Kasumi-1 (cell line): ENCODE data around the gene INPP4B.

ENCODE experiments used
- DNase-seq, 2 experiments: peaks; one replicate each; lab custom pipeline; 2025; lab: John Stamatoyannopoulos, UW

INPP4B gene

DNA sequence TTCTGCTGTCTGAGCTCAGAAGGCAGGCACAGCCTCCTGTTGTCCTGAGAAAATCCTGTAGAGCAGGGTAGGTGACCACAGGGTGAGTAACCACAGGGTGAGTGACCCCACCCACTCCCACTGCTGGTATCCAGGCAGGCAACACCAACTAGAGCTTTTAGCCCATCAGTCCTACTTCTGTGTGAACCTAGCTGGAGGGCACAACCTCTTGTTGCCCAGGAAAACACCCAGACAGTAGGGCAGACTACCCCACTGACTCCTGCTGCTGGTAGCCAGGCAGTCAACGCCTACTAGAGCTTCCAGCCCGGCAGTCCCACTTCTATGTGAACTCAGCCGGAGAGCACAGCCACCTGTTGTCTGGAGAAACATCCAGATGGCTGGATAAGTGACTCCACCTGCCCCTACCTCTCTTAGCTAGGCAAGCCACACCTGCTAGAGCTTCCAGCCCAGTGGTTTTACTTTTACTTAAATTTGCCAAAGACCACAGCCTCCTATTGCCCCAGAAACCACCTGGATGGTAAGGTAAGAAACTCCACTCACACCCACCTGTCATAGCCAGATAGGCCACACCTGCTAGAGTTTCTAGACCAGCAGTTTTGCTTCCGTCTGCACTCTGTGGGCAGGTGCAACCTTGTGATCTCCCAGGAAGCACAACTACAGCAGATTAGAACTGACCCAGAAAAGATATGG, 371.6 kb downstream of the INPP4B start:
- DNase-seq, result no peak

DNA sequence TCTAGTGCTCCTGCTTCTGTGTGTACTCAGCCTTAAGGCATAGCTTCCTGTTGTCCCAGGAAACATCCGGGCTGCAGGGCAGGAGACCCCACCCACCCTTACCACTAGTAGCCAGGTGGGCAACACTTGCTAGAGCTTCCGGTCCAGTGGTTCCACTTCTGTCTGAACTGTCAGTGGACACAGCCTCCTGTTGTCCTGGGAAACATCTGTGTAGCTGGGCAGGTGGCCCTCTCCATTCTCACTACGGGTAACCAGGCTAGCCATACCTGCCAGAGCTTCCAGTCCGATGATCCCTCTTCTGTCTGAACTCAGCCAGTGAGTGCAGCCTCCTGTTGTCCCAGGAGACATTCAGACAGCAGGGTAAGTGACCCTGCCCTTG, 372.2 kb downstream of the INPP4B start:
- no peak for DNase-seq

DNA sequence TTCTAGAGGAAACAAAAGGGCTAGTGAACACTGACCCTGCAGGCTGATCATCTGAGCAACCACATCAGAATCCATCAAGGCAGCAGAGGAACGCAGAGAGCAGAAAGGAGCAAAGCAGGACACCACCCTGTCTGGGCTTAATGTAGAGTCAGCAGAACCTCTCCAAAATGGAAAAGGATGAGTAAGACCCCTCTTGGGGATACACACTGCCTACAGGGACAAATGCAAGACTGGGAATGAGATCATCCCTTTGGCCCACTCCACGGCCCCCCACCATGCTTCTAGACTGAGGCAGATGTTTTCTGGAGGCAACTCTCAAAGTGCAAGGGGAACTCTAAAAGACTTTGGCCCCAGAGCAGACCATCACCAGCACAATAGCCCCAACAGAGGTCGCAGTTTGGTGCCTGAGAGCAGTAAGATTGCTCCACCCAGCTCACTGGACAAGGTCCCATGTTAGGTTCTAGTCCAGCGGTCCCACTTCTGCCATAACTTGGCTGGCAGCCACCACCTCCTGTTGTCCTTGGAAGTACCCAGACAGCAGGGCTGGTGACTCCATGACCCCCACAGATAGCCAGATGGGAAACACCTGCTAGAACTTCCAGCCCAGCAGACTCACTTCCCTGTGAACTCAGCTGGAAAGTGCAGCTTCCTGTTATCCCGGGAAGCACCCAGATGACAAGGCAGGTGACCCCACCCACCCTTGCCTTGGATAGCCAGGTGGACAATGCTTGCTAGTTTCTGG, 372.7 kb downstream of the INPP4B start:
- no peak for DNase-seq

DNA sequence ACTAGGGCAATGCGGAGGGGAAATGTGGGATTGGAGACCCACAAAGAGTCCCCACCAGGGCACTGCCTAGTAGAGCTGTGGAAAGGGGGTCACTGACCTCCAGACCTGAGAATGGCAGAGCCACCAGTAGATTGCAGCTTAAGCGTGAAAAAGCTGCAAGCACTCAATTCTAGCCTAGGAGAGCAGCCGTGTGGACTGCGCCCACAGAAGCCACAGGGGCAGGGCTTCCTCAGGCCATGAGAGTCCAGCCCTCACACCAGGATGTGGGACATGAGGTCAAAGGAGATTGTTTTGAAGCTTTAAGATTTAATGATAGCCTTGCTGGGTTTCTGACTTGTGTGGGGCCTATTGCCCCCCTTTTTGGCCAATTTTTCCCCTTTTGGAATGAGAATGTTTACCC, 379.0 kb downstream of the INPP4B start:
- no peak for DNase-seq

DNA sequence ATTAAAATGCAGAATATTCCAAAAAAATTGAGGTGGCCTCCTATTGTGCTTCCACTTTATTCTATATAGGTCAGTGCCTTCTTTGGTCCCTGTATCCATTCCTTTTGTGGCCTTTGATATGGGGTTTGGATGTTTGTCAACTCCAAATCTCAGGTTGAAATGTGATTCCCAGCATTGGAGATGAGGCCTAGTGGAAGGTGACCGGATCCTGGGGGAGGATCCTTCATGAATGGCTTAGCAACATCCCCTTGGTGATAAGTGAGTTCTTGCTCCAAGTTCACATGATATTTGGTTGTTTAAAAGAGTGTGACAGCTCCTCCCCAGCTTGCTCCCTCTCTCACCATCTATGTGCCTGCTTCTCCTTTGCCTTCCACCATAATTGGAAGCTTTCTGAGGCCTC, 380.6 kb downstream of the INPP4B start:
- no peak for DNase-seq

DNA sequence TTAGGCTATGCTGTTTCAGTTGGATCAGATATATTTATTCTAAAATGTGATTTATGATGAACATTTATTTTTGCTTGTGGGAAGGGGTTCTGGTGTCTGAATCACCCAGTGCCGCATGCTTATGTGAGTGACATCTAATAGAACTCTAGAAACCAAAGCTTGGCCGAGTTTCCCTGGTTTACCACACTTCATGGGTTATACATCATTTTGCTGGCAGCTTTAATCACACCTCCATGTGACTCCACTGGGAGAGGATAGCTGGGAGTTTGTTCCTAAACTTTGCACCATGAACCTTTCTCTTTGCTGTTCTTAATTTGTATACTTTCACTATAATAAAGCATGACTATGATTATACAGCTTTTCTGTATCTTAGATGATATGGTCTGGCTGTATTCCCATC, 382.9 kb downstream of the INPP4B start:
- DNase-seq, result no peak

DNA sequence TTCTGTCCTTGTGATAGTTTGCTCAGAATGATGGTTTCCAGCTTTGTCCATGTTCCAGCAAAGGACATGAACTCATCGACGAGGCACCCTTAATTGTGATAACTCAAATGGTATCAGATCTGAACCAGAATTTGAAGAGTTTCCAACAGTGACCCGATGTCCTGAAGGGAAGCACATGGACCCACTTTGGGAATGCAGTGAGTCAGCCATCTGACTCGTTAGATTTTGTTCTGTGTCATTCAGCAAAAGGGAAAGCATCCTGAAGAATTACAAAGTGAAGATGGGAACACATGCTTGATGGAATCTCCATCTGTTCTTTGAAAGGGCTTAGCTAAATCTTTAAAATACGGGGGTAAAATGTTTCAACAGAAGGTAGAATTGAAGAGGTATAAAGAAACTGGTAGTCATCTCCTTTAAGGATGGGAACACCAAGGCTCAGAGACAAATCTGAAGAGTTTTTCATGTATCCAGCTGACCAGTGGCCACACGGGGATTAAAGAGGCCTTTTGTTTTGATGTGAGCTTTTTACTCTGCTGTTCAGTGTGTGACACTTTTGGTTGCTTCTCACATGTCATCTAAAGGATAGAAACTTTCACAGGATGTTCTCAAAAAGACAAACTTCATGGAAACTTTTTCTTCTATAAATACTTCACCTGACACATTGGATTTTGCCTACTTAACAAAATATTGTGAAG, 393.8 kb downstream of the INPP4B start:
- DNase-seq, result no peak

DNA sequence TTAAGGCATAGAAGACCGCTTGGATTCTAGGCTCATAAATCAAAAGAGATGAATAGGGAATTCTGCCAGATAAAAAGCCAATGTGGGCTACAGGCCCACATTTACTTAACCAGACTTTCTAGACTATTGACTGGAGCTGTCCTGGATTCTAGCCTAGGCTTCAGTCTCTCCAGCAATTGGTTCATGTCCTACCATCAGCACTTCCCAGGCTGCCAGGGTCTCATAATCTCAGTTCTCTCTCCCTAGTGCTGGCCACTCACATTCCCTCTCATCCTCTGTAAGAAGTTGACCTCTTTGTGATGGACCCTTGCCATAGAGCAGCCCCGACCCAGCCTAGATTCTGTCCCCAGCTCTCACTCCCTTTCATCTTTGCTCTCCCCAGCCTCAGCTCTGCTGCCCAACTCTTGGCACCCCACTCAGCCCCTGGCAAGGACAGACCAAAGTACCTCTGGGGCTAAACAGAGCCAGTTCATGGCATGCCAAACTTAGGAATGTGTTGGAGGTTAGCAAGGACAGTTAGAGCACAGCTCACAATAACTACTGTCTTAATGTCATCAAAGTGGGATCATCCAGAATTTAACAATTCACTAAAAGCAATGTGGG, 396.2 kb downstream of the INPP4B start:
- DNase-seq, result no peak

DNA sequence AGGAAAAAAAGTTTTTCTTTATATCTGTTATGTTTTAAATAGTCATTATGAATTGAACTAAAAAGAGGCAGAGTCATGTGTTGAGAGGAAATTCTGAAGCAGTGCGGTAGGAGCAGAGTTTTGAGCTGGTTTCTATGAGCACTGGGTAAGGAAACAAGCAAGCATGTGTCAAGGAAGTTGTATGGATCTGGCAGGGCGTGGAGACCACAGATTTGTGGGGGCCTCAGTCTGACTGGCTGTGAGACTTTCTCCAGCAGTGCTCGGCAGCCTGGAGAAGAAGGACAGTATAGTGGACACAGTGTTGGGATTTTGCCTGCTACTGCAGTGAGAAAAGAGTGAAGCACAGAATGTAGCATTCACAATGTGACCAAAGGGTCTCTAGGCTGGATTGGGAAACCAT, 399.1 kb downstream of the INPP4B start:
- DNase-seq, result peak; percentile 73 to 74

DNA sequence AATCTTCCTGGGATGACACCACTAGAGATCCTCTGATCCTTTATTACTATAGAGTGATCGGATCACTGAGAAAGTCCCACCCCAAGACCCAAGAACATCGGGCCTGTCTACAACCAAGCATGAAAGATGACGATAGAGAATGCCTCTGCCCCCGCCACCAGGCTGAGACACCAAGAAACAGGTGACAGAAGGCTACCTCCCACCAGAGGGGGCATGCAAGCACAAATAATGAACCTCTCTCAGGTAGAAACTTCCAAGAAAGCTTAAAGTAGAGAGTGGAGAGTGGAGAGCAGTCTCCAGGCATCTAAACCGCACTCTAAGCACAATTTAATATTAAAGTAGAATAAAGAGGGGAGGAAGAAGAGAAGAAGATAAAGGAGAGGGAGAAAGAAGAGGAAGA, 402.6 kb downstream of the INPP4B start:
- DNase-seq, result no peak

DNA sequence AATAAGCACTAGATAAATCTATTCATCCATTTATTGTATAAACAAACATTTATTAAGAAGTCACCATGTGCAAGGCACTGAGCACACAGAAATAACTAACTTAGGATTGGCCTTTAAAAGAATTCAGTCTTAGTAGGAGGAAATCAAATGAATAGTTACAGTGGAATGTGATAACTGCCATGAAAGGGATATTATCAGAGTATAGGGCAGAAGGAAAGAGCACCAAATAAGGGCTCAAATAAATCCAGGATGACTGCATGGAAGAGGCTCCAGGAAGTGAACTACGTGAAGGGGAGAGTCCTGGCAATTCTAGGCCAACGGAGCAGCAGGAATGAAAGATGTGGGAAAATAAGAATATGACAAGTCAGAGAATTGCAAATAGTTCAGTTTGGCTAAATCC, 406.0 kb downstream of the INPP4B start:
- no peak for DNase-seq

DNA sequence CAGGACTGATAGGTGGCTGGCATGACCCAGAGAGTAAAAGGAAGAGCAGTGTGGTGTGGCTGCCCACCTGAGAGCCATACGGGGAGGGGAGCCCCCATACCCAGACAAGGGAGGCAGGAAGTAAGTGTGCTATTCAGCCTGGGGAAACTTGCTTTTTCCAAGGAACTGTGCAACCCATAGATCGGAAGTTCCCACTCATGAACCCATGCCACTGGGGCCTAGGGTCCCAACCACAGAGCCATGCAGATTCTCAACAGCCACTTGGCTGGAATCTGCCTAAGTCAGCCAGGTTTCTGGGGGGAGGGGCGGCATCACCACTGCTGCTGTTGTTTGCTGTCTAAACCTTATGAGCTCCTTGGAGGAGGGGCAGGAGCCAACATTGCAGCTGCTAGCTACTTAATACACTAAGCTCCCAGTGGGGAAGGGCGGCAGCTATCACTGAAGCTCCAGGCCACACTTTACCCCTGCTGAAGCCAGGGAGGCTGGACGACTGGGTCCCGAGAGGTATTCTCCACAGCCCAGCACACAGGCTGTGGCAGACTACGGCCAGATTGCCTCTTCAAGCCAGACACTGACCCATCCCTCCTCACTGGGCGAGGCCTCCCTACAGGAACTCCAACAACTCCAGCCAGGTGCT, 410.4 kb downstream of the INPP4B start:
- DNase-seq, result no peak

DNA sequence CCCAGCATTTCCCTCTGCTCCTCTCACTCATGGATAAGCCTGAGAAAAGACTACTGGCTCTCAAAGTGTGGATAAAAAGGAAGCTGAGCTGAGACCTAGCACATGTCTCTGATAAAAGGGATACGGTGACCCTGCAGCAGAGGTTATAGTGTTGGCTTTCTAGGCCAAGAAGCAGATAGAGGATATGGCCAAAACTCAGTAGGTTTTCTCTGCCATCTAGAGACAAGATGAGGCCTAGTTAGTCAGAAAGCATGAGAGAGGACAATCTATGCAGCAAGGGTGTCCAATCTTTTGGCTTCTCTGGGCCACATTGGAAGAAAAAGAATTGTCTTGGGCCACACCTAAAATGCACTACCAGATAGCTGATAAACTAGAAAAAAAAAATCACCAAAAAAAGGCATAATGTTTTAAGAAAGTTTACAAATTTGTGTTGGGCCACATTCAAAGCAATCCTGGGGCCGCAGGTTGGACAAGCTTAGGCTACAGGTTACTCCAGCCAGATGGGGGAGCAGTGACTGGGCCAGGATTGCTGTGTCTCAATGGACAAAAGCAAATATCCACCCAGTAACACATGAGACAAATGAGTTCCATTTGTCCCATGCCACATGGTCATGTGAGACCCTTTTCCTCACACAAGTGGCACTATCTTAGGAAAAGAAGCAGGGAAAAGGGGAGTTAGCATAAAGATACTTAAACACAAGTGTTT, 411.4 kb downstream of the INPP4B start:
- no peak for DNase-seq

DNA sequence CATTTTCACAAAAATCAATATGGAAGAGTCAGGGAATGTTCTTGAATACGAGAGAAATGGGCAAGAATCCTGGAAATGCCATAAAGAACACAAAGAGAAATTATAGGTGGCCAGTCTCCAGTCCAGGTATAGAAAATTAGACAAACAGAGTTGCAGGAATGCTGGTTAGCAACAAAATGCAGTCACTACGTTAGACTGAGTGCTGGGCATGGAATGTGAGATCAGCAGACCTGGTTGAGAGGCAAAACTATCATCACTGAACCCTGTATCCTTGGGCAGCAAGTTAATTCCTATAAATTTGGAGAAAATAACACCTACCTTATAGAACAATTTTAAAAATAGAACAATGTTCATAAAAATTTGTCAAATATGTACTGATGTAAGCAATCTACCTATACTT, 417.4 kb downstream of the INPP4B start:
- no peak for DNase-seq

DNA sequence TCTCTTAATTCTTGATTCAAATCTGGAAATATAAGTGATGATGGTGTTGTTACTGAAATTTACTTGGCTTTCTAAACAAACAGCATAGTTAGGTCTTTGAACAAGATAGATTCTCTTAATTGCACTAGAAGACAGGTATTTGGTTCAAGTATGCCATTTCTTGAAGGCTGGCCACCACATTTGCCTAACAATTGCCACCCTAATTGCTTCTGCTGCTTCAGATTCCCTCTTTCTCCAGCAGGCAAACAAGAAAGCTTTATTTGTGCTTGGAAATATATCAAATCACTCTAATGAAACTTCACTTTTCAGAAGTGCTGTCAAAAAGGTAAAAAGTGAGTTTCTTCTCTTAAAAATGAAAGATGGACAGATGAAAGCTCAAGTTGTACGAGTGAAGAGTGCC, 418.6 kb downstream of the INPP4B start:
- DNase-seq, result no peak

DNA sequence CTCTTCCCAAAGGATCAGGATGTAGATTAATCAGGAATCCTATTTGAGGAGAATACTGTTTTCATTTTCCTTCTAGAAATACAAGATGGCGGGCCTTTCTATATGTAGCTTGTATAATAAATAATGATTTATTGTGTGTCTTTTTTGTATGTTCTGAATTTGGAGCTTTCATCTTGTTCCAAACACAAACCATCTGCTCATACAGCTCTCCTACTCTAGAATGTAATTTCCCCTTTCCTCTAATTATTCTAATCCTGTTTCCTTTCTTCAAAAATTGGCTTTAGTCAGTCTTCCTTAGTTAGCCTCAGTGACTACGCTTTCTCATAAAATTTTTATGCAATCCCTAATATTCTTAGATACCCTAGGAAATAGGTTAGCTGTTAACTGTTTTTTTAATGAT, 422.2 kb downstream of the INPP4B start:
- DNase-seq, result no peak

DNA sequence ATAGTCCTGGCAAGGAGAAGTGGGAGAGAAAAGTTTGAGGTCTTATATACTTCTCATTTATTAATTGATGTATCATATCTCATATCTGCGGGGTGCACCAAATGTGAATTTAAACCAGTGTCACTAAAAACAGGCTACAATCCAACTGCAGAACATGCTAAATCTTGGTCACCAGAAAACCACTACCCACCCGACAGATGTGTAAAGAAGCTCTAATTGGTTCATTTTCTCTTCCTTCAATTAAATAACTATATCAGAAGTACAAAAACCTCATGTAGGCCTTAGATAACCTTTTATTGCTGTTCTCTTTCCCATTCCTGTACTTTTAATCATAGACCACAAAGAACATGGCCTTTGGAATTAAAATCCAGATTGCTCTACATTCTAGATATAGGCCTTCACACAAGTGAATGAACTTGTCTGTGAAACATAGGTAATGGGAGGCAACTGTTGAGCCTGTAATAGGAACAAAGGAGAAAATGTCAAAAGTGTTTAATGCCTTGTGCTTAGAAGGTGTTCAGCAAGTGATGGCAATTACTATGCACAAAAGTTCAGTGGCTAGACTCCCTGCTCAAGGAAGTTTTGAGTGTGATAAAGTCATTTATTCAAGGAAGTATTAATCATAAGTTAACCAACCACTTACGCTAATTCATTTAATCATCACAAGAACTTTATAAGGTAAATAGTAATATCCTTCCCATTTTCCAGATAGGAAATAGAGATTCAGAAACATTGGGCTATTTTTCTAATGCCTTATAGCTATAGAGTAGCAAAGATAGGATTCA, 425.6 kb downstream of the INPP4B start:
- DNase-seq, result no peak

DNA sequence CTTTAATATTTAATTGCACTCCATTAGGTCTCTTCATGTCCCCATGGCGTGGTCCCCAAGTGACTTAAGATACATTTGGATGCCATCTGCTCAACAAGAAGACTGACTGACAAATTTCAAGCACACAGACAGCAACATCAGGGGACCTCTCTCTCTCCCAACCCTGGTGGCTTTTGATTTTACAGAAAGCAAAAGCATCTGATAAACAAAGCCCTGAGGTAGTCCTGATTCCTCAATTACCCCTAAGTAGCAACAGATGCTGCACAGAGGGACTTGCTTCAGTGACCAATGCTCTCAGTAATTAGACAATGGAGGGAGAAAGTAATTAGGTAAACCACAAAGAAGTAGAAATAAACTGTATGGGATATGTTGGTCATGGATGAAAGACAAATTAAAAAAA, 426.4 kb downstream of the INPP4B start:
- DNase-seq, result no peak

DNA sequence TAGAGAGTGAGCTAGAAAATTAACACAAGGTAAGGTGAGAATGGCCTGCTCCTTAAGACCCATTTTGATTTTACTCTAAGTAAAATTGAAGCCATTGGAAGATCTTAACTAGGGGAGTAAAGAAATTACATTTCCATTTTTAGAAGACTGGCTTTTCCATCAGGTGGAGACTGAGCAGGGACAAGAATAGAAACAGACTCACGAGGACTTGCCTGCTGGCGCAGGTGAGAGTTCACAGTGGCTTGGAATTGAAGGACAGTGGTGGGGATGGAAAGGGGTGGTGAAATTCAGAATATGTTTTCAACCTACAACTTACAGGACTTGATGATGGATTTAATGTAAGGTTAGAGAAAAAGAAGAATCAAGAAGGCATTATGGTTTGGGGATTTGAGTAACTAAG, 427.4 kb downstream of the INPP4B start:
- no peak for DNase-seq

DNA sequence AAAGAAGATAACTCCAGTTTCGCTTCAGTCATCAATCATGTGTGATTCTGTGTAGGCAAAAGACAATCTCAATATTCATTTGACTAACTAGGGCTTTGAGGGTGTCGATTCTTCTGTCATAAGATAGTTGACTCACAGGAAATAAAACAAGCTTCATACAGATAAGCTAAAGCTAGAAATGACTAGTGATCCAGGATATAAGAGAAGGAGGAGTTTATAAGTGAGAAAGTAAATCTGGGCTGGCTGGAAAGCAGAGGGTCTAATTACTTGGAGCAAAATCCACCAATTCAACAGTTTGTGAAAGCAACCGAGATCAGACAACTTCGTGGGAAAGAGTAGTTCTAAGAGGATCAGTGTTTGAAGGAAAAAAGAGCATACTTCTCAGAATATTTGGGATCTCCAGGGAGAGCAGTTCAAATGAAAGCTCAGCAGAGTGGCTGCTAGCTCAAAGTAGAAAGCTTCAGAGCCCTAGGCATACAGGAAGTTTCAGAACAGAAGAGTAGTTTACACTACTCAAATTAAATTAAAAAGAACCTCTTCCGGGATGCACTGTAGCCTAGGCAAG, 429.3 kb downstream of the INPP4B start:
- no peak for DNase-seq

DNA sequence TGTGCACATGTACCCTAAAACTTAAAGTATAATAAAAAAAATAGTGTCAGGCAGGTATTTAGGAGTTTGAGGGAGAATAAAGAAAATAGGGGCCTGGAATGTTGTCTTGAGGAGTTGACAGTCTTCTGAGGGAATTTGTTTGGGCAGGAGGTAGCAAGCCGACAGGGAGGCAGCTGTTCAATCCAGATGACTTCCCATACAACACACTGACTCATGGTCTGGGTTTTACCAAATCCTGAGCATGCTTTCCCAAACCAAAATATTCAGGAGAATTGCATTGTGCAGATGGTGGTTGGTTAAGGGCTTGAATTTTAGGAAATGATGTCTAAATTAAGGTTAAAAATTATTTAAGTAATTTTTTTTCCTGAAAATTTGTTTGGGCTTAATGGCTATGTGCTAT, 430.0 kb downstream of the INPP4B start:
- no peak for DNase-seq
